Mesodermal cell (in vitro differentiated cells): Measurements from ENCODE around the gene SAFB2.

ENCODE experiments used
- H3K27ac ChIP-seq: 2 replicates; pipeline ENCODE4 v1.7.0; 2013; ENCODE audit warnings: mild to moderate bottlenecking, low read depth, low read length, moderate library complexity; ENCODE audit not compliant: severe bottlenecking
- H3K36me3 ChIP-seq: 2 replicates; pipeline ENCODE4 v1.7.1; 2013; ENCODE audit warnings: mild to moderate bottlenecking, low read length, moderate library complexity; ENCODE audit not compliant: control insufficient read depth, insufficient read depth
- H3K4me1 ChIP-seq: one replicate; pipeline ENCODE4 v1.7.1; 2013; ENCODE audit warnings: mild to moderate bottlenecking, low read length; ENCODE audit not compliant: insufficient read depth, control insufficient read depth, poor library complexity, severe bottlenecking
- H3K4me3 ChIP-seq: 2 replicates; pipeline ENCODE4 v1.7.0; 2013; ENCODE audit warnings: low read length, control low read depth, mild to moderate bottlenecking; ENCODE audit not compliant: insufficient read depth, poor library complexity, severe bottlenecking; ENCODE audit errors: extremely low read depth
- H3K9me3 ChIP-seq: 2 replicates; pipeline ENCODE4 v1.7.1; 2013; ENCODE audit warnings: mild to moderate bottlenecking, low read length, moderate library complexity; ENCODE audit not compliant: control insufficient read depth
- WGBS, 2 experiments: methylation state at CpG; one replicate each; pipeline ENCODE4 v1.1.5; 2013; ENCODE audit warnings: missing lambda C conversion rate in 2 of 2; ENCODE audit not compliant: insufficient coverage in 2 of 2; 5-methylcytosine and 5-hydroxymethylcytosine counted together

The SAFB2 gene

DNA sequence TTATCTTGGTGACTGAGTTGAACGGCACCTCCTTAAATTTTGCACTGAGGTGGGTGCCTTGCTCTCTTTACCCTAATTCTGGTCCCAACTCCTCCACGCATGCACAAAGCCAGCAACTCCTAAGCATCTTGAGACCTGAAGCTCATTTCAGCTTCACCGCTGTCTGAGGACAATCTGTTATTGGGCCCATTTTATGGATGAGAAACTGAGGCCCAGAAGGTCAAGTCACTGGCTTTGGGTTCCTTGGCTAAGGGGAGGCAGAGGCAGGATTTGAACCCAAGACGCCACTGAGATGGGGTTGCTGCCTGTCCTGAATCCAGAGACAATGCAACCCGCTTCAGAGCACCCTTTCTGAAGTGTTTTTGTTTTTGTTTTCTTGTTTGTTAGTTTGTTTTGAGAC is 77.5 kb downstream of the SAFB2 start:
- Histone ChIP-seq H3K4me1 (no peaks in the 10 kb centered on the region), H3K36me3 (no peaks in the 10 kb centered on the region), H3K9me3 (no peaks in the 10 kb centered on the region), H3K4me3 (no peak overlapping the region), H3K27ac (no peak overlapping the region)
- 94 to 95% methylated on average over 4 to 5 of the region's 5 CpGs for WGBS, 2 experiments

- WGBS, 2 experiments: 80 to 90% methylated on average over 2 of the region's 8 CpGs
- Histone ChIP-seq H3K4me1 (no peaks in the 10 kb centered on the region), H3K9me3 (no peaks in the 10 kb centered on the region), H3K27ac (no peak overlapping the region), H3K4me3 (no peak overlapping the region), H3K36me3 (no peaks in the 10 kb centered on the region)
Measured at GRCh38 chr19:5542665-5543064, 79.9 kb downstream of the SAFB2 start.

GRCh38 chr19:5541456-5541855 is 81.1 kb downstream of the SAFB2 start:
- Histone ChIP-seq H3K9me3 (no peaks in the 10 kb centered on the region), H3K4me1 (peaks cover under 1% of the 10 kb centered on the region), H3K36me3 (no peaks in the 10 kb centered on the region), H3K4me3 (no peak overlapping the region), H3K27ac (no peak overlapping the region)
- WGBS, 2 experiments: 96 to 98% methylated on average over 4 to 5 of the region's 7 CpGs

GRCh38 chr19:5540208-5540607 is 82.4 kb downstream of the SAFB2 start:
- WGBS, 2 experiments: 88 to 91% methylated on average over 9 to 10 of the region's 10 CpGs
- H3K9me3 ChIP-seq: peaks cover 7% of the 10 kb centered on the region
- H3K4me1 ChIP-seq: peaks cover 4% of the 10 kb centered on the region
- no peak overlapping the region for H3K4me3 ChIP-seq
- no peak overlapping the region for H3K27ac ChIP-seq
- H3K36me3 ChIP-seq: no peaks in the 10 kb centered on the region

- H3K9me3 ChIP-seq: peaks cover 14% of the 10 kb centered on the region
- no peak overlapping the region for H3K4me3 ChIP-seq
- WGBS, 2 experiments: 87 to 89% methylated on average over 7 to 12 of the region's 12 CpGs
- no peak overlapping the region for H3K27ac ChIP-seq
- peaks cover 4% of the 10 kb centered on the region for H3K4me1 ChIP-seq
- H3K36me3 ChIP-seq: no peaks in the 10 kb centered on the region
Measured at GRCh38 chr19:5537870-5538269, 84.7 kb downstream of the SAFB2 start.
